Thyroid gland (tissue), 4 donors: ENCODE results near the gene HNRNPAB. TPM values are rescaled to one million over a fixed set of nuclear protein-coding genes. Genes with fewer than 3 reads are reported as not detected.

ENCODE experiments used
- DNase-seq, 2 donors: peaks; one replicate each; pipeline ENCODE4 v3.0.0-alpha.2; 2019
- H3K27ac ChIP-seq, 3 donors: fragments of 200-600 bp; sonication (generic); 1 replicate in 2 of 3; 2 replicates in 1 of 3; pipeline ENCODE4 v1.5.1; 2016 to 2019; ENCODE audit warnings: mild to moderate bottlenecking in 1 of 3, moderate library complexity in 1 of 3
- H3K27me3 ChIP-seq: fragments of 200-600 bp; sonication (generic); one replicate; pipeline ENCODE4 v1.5.1; 2019
- H3K36me3 ChIP-seq, 2 donors: fragments of 200-600 bp; sonication (generic); one replicate each; pipeline ENCODE4 v1.5.1; 2016 to 2019
- H3K4me1 ChIP-seq, 2 donors: fragments of 200-600 bp; sonication (generic); one replicate each; pipeline ENCODE4 v1.5.1; 2017 to 2019
- H3K4me3 ChIP-seq, 3 donors: fragments of 200-600 bp; sonication (generic); replicated peaks in 1 of 3; 1 replicate in 2 of 3; 2 replicates in 1 of 3; pipeline ENCODE4 v1.5.1; 2016; ENCODE audit warnings: mild to moderate bottlenecking in 1 of 3
- H3K9me3 ChIP-seq: fragments of 200-600 bp; sonication (generic); one replicate; pipeline ENCODE4 v1.5.1; 2017
- CTCF ChIP-seq, 6 experiments: fragments of 200-600 bp in 3 of 6; fragments of 450-650 bp in 3 of 6; sonication (generic) in 3 of 6; IDR thresholded peaks; one replicate each; pipeline ENCODE4 v1.5.1; 2016 to 2019; ENCODE audit warnings: antibody characterized with exemption in 6 of 6, mild to moderate bottlenecking in 2 of 6, inconsistent platforms in 1 of 6, moderate library complexity in 1 of 6
- POLR2A ChIP-seq, 2 donors: fragments of 450-650 bp; IDR thresholded peaks; one replicate each; pipeline ENCODE4 v1.6.1; 2017; ENCODE audit warnings: antibody characterized with exemption in 2 of 2, mild to moderate bottlenecking in 2 of 2, moderate library complexity in 1 of 2
- WGBS, 2 donors: methylation state at CpG; one replicate each; pipeline ENCODE4 v1.1.5; 2017; 5-methylcytosine and 5-hydroxymethylcytosine counted together
- intact Hi-C: fragments of 100-400 bp; cut with DNase I; formaldehyde crosslinking; loops from one replicate; pipeline ENCODE4 v1.15.1; 2023
- total RNA-seq, 4 donors: library from RNA; depleted of rRNA; stranded (reverse); fragments of >200 nt; gene quantifications; one replicate each; pipeline ENCODE4 v1.2.3, GENCODE V29; 2016

HNRNPAB gene
- total RNA-seq, 4 donors from 2014 or later: 65.0 to 111 (median 90.4) TPM

GRCh38 chr5:178187014-178187413 is 17.3 kb upstream of the HNRNPAB start, which contains the start of gene GMCL2:
TSS of gene GMCL2 (minus strand) at chr5:178187371. CDS start at chr5:178187299, 72 bp downstream.
- intact Hi-C loops: no loop called here
- Histone ChIP-seq H3K36me3 (no peaks in the 10 kb centered on the region), H3K27ac (no peak within 1 kb of the TSS), H3K4me1 (no peaks in the 10 kb centered on the region), H3K4me3 (no peak within 1 kb of the TSS), H3K9me3 (no peaks in the 10 kb centered on the region), H3K27me3 (no peaks in the 10 kb centered on the region)
- 66 to 92% methylated on average over 25 to 27 of the region's 27 CpGs for whole genome bisulfite sequencing, 2 donors
- DNase-seq: no peak
- TF ChIP-seq CTCF (IDR thresholded peaks at IDR 0.05) (no peak), POLR2A (IDR thresholded peaks at IDR 0.05) (no peak)

- TF ChIP-seq POLR2A (IDR thresholded peaks at IDR 0.05): no peak
- no peak for TF ChIP-seq CTCF (IDR thresholded peaks at IDR 0.05)
- intact Hi-C loops: no loop called here
- Histone ChIP-seq H3K36me3 (no peaks in the 10 kb centered on the region), H3K27me3 (no peaks in the 10 kb centered on the region), H3K9me3 (no peaks in the 10 kb centered on the region), H3K4me1 (no peaks in the 10 kb centered on the region), H3K27ac (no peak overlapping the region), H3K4me3 (no peak overlapping the region)
- DNase-seq: no peak
- 43 to 44% methylated on average over 2 of the region's 2 CpGs for WGBS, 2 donors
Observed at GRCh38 chr5:178189433-178189832, 14.9 kb upstream of the HNRNPAB start.

- 82 to 86% methylated on average over 4 of the region's 4 CpGs for WGBS, 2 donors
- H3K9me3 ChIP-seq: no peaks in the 10 kb centered on the region
- no peak for DNase-seq
- H3K27ac ChIP-seq: no peak overlapping the region
- no peaks in the 10 kb centered on the region for H3K36me3 ChIP-seq
- TF ChIP-seq POLR2A (IDR thresholded peaks at IDR 0.05) (no peak), CTCF (IDR thresholded peaks at IDR 0.05) (no peak)
- intact Hi-C loops: no loop called here
- no peaks in the 10 kb centered on the region for H3K27me3 ChIP-seq
- H3K4me1 ChIP-seq: no peaks in the 10 kb centered on the region
- H3K4me3 ChIP-seq: no peak overlapping the region
Observed at GRCh38 chr5:178191661-178192060, 12.7 kb upstream of the HNRNPAB start.

GRCh38 chr5:178192244-178192643 is 12.1 kb upstream of the HNRNPAB start:
- 67 to 82% methylated on average over 2 of the region's 2 CpGs for WGBS, 2 donors
- no peak overlapping the region for H3K27ac ChIP-seq
- H3K27me3 ChIP-seq: no peaks in the 10 kb centered on the region
- H3K36me3 ChIP-seq: no peaks in the 10 kb centered on the region
- H3K4me3 ChIP-seq: no peak overlapping the region
- intact Hi-C loops: no loop called here
- no peaks in the 10 kb centered on the region for H3K4me1 ChIP-seq
- no peaks in the 10 kb centered on the region for H3K9me3 ChIP-seq
- DNase-seq: no peak
- TF ChIP-seq CTCF (IDR thresholded peaks at IDR 0.05) (no peak), POLR2A (IDR thresholded peaks at IDR 0.05) (no peak)

GRCh38 chr5:178192787-178193186 is 11.5 kb upstream of the HNRNPAB start:
- TF ChIP-seq CTCF (IDR thresholded peaks at IDR 0.05) (no peak), POLR2A (IDR thresholded peaks at IDR 0.05) (no peak)
- 88 to 91% methylated on average over 7 of the region's 7 CpGs for WGBS, 2 donors
- no peak for DNase-seq

More at GRCh38 chr5:178192787-178193186, 11.5 kb upstream of the HNRNPAB start:
- intact Hi-C loops: no loop called here
- Histone ChIP-seq H3K27ac (no peak overlapping the region), H3K4me3 (no peak overlapping the region), H3K9me3 (no peaks in the 10 kb centered on the region), H3K36me3 (no peaks in the 10 kb centered on the region), H3K27me3 (no peaks in the 10 kb centered on the region), H3K4me1 (no peaks in the 10 kb centered on the region)
